Measurements from ENCODE around the gene SCN10A.

Gene SCN10A

DNA sequence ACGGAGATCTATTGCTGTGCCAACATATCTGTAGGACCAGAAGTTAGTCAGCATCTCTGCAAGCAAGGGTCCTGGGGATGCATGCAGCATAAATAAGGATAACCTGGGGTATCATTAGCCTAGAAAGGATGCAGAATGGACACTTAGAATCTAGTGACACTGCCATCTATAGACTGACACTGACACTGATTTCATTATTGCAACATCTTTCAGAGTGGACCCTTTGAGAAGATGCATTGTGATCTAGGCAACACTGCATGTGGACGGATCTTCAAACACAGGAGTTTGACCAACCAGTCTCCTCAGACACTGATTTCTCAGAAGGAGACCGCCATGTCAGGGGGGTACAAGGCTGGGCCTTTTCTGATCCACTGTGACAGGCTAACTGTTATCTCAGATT lies 52.4 kb downstream of the SCN10A start:
- DNase-seq: no peak

- DNase-seq: no peak
Measured at GRCh38 chr3:38758557-38758956, 57.5 kb downstream of the SCN10A start.

DNA sequence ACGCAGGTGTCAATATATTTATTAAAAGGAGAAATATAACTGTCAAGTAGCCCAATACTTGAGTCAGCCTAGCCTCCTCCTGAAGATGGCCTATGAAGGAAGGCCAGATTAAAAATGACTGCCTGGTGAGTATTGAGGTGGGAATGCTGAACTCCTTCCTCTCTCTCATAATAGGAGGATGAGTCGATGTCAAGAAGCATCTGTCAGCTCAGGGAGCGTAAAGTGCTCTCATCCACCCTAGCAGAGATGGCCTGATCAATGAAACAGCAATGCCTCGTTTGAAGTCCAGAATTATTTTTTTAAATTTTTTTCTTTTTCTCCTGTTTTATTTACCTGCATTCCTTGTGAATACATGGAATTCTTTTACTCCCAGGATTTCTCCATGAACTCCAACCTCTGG lies 58.3 kb downstream of the SCN10A start:
- DNase-seq: no peak

DNA sequence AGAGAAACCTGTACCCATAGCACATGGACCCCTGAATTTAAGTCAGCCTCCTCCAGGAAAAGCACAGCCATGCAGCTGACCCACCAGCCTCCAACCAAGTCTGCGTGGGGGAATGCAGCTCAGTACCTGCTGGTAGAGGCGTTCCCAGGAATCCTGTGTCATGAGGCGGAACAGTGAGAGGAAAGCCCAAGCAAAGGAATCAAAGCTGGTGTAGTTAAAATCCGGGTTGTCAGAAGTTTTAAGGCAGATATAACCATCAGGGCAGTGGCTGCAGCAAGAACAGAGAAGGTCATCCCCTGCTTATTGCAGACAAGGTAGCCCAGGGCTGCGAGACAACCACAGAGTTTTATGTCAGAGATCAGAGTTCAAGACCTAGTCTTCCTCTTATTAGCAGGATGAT lies 59.1 kb downstream of the SCN10A start:
- no peak for DNase-seq

DNA sequence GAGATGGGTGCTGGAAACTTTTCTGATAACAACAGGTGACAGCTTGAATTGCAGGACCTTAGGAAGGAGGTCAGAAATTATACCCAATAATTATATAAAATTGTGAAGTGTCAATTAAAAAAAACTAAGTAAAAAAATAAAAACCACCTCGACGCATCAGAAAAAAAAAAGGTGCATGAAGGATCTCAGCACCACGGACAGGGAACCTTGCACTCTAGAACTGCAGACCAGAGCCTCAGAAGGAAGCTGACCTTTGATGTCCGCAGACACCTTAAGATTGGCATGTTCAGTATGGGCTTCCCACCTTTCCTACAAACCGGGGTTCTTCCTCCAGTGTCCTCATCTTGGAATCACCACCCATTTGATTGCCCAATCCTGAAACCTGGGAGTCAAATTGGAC lies 60.9 kb downstream of the SCN10A start:
- DNase-seq: no peak

DNA sequence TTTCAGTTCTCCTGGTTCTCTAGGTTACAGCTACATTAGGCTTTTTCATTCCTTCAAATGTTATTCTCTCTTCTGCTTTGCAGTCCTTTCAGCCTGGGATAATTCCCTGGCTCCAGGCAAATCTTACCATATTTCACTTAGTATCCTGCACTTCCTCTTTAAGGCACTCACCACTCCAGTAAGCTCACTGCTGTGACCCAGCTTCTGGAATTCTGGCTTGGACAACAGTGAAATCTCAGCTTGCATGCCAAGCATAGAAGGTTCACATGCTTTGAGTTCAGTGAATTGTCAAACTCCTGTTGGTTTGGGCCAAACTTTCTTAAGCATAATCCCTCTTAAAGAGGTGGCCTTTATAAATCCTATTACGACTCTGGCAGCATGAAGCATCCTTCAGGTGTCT lies 69.4 kb downstream of the SCN10A start:
- no peak for DNase-seq

GRCh38 chr3:38743043-38743442 lies 73.0 kb downstream of the SCN10A start:
- no peak for DNase-seq

GRCh38 chr3:38742550-38742949 lies 73.5 kb downstream of the SCN10A start:
- DNase-seq: no peak

- no peak for DNase-seq
Measured at GRCh38 chr3:38740537-38740936, 75.5 kb downstream of the SCN10A start.

GRCh38 chr3:38739931-38740330 lies 76.1 kb downstream of the SCN10A start:
- DNase-seq: no peak

GRCh38 chr3:38739396-38739689 lies 76.7 kb downstream of the SCN10A start:
- no peak for DNase-seq

- DNase-seq: peak in 1 of 2 donors; percentile 4
Measured at GRCh38 chr3:38738630-38739395, 77.2 kb downstream of the SCN10A start.

DNA sequence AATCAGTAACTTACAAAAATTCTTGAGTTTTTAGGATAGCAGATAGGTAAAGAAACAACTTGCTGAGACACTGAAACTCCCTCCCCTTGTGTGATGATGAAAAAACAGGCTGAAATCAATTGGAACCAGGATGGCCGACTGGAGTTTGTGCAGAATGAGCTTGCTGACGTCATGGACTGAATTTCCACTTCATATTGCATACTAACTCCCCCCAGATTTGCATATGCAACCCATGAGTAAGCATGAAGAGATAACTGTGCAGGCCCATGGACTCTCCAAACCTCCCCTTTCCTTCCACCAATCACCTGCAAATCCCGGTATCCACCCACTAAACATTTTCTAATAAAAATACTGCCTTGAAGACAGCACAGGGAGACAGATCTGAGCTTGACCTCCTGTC lies 84.5 kb downstream of the SCN10A start:
- no peak for DNase-seq

DNA sequence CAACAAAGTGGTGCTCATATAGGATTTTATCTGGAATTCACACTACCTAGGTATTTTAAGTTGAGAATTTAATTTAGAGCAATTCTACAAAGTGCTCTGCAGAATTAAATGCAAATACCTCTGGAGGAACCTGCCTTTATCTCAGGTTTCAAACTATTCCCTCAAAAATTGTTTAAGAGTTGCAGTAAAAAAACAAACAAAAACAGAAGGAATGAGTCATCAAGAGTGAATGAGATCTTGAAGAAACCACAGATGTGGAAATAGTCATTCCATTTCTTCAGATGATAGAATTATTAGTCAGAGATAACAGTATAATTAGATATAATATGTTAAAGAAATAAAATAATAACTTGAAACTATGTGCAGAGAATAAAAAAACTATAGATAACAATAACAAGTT lies 85.7 kb downstream of the SCN10A start:
- DNase-seq: no peak

GRCh38 chr3:38728008-38728407 lies 88.0 kb downstream of the SCN10A start:
- no peak for DNase-seq

GRCh38 chr3:38726751-38727150 lies 89.3 kb downstream of the SCN10A start:
- DNase-seq: no peak

GRCh38 chr3:38725726-38726419 lies 90.1 kb downstream of the SCN10A start:
- no peak for DNase-seq

GRCh38 chr3:38724392-38724736 lies 91.7 kb downstream of the SCN10A start:
- DNase-seq: no peak

DNA sequence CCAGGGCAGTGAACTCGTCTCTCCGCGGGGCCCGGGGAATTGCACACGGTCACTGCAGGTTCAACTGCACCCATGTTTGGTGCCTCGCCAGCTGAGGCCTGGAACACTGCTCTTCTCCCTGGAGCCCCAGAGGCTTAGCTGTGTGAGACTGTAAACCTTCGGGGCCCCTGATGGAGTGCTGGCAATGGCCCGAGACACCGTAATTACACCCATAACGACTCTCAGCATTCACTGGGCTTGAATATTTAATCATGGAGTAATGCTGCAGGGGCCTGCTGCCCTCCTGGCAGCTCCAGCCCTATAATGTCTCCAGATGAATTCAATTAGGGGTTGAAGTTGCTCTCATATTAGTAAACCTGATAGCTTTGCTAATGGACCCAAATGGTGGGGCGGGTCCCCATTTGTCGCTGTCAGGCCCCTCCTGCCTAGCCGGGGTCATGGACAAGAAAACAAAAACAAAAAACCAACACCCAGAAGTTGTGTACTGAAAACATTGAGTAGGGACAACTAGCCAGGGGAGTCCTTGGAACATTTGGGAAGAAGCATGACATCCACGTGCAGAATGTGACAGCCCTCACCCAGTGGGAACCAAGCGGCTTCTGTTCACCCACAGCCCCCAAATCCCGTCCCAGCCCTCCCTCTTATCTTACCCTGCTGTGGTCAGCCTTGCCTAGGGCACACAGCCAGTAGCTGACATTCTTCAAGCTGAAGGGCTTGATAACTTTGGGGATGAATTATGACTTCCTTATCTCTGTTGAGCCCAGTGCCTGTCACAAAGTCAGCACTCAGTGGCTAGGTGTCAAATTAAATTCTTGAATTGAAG lies 92.2 kb downstream of the SCN10A start:
- DNase-seq: no peak

DNA sequence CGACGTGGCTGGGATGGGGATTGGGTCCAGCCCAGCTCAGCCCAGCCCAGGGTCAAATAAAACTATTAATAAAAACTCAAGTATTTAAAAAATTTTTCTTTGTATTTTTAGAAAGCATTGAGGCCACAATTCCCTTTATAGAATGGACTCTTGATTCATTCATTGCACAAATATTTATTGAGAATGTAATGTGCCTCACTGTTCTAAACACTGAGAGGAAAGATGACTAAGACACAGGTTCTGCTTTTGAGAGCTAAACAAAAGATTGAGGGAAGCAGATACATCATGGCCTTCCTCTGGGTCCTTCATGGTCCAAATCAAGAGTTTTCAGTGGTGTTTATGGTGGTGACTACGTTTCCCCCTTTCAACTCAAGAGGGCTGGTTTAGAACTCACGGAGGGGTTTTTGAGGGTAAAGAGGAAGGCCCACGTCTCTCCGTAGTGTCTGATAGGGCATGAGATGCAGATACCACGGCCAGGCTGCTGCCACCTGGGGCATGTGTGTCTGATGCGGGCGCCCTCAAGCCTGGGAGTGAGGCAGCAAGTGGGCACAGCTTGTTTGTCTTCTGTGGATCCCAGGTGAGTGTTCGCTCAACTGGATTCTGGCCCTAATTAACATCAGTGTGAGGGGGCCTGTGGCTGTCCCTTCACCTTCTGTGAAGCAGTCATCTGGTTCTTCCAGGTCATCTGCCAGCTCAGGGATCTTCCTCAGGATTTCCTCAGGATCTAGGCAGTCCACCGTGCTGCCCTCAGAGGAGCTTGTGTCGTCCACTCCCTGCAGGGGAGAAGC lies 93.0 kb downstream of the SCN10A start:
- DNase-seq: no peak

- DNase-seq: no peak
Measured at GRCh38 chr3:38721207-38721772, 94.7 kb downstream of the SCN10A start.

DNA sequence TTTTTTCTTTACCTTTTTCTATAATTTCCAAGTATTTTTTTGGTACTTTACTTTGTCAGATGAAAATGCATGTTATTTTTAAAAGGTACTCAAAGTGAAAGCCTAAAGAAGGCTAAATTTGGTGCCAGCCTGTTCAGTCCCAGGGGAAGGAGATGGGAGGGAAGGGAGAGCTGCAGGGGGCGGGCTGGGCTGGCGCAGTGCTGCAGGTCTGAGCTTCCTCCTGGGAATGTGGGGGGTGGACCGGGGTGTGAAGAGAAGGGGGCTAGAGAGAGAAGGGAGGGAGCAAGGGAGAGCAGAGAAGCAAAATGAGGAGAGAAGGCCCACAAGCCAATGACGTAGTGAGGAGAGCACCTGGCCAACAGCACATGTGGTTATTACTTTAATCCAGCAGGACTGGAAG lies 95.6 kb downstream of the SCN10A start:
- no peak for DNase-seq
